ENCODE data around the gene HLA-DQA2.

DNA sequence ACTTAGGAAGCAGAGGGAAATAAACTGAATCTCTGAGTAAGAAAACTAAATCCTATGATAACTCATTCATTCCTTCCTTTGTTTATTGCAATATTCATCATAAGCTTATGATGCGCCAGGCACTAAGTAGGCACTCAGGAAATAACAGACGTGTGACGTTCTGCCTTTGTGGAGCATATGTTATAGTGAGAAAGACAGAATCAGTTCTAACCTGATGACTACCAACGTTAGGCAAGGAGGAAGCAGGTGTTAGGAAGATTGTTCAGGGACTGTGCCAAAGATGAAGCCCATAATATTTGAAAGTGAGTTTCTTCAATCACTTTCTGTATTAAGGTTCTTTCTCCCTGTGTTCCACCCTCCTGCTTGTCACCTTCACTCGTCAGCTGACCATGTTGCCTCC lies 3.6 kb downstream of the HLA-DQA2 start:
- TF ChIP-seq, protein P1, sequence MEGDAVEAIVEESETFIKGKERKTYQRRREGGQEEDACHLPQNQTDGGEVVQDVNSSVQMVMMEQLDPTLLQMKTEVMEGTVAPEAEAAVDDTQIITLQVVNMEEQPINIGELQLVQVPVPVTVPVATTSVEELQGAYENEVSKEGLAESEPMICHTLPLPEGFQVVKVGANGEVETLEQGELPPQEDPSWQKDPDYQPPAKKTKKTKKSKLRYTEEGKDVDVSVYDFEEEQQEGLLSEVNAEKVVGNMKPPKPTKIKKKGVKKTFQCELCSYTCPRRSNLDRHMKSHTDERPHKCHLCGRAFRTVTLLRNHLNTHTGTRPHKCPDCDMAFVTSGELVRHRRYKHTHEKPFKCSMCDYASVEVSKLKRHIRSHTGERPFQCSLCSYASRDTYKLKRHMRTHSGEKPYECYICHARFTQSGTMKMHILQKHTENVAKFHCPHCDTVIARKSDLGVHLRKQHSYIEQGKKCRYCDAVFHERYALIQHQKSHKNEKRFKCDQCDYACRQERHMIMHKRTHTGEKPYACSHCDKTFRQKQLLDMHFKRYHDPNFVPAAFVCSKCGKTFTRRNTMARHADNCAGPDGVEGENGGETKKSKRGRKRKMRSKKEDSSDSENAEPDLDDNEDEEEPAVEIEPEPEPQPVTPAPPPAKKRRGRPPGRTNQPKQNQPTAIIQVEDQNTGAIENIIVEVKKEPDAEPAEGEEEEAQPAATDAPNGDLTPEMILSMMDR (IDR thresholded peaks at IDR 0.05; ENCODE audit: low read depth, low read length, missing input control), result no peak
- TF ChIP-seq, protein P2, sequence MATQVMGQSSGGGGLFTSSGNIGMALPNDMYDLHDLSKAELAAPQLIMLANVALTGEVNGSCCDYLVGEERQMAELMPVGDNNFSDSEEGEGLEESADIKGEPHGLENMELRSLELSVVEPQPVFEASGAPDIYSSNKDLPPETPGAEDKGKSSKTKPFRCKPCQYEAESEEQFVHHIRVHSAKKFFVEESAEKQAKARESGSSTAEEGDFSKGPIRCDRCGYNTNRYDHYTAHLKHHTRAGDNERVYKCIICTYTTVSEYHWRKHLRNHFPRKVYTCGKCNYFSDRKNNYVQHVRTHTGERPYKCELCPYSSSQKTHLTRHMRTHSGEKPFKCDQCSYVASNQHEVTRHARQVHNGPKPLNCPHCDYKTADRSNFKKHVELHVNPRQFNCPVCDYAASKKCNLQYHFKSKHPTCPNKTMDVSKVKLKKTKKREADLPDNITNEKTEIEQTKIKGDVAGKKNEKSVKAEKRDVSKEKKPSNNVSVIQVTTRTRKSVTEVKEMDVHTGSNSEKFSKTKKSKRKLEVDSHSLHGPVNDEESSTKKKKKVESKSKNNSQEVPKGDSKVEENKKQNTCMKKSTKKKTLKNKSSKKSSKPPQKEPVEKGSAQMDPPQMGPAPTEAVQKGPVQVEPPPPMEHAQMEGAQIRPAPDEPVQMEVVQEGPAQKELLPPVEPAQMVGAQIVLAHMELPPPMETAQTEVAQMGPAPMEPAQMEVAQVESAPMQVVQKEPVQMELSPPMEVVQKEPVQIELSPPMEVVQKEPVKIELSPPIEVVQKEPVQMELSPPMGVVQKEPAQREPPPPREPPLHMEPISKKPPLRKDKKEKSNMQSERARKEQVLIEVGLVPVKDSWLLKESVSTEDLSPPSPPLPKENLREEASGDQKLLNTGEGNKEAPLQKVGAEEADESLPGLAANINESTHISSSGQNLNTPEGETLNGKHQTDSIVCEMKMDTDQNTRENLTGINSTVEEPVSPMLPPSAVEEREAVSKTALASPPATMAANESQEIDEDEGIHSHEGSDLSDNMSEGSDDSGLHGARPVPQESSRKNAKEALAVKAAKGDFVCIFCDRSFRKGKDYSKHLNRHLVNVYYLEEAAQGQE (IDR thresholded peaks at IDR 0.05), result no peak
- TF ChIP-seq EGR1 (IDR thresholded peaks at IDR 0.05; ENCODE audit: low read depth in 2 of 2) (no peak), YY1 (IDR thresholded peaks at IDR 0.05) (no peak), FOXA1 (IDR thresholded peaks at IDR 0.05) (no peak), RXRA (IDR thresholded peaks at IDR 0.05) (no peak), SP1 (IDR thresholded peaks at IDR 0.05) (no peak), JUND (IDR thresholded peaks at IDR 0.05) (no peak)
- TF ChIP-seq, protein P3, sequence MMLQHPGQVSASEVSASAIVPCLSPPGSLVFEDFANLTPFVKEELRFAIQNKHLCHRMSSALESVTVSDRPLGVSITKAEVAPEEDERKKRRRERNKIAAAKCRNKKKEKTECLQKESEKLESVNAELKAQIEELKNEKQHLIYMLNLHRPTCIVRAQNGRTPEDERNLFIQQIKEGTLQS (IDR thresholded peaks at IDR 0.05), result no peak
- TF ChIP-seq, protein P4, sequence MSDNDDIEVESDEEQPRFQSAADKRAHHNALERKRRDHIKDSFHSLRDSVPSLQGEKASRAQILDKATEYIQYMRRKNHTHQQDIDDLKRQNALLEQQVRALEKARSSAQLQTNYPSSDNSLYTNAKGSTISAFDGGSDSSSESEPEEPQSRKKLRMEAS (IDR thresholded peaks at IDR 0.05), result no peak

Measured in liver (tissue), 3 donors.